ENCODE measurements around the gene PLCB1. TPM values are rescaled to one million over a fixed set of nuclear protein-coding genes. Genes with fewer than 3 reads are reported as not detected.

The PLCB1 gene
- total RNA-seq, 1 experiment from 2014 or later: 11.3 TPM

GRCh38 chr20:8568075-8568474 lies 436.0 kb downstream of the PLCB1 start:
- ChIA-PET CTCF (no interaction called here), POLR2A (no interaction called here)
- Mint-ChIP-seq H3K4me1 (no peaks in the 10 kb centered on the region; the same call in 1 of the 2 replicates), H3K27ac (no peak overlapping the region), H3K27me3 (ENCODE audit: low read depth) (no peaks in the 10 kb centered on the region), H3K9me3 (peaks cover 20% of the 10 kb centered on the region), H3K36me3 (peaks cover 7% of the 10 kb centered on the region; the same call in 1 of the 2 replicates), H3K4me3 (no peak overlapping the region)
- ATAC-seq: no peak
- DNase-seq (ENCODE audit: low spot score): no peak
- TF ChIP-seq CREM (CRISPR knock-in tag; IDR thresholded peaks at IDR 0.05): no peak
- TF ChIP-seq USF2 (CRISPR knock-in tag; IDR thresholded peaks at IDR 0.05): no peak
- no peak for TF ChIP-seq ESRRA (CRISPR knock-in tag; IDR thresholded peaks at IDR 0.05; ENCODE audit: borderline replicate concordance)
- TF ChIP-seq MYBL2 (CRISPR knock-in tag; IDR thresholded peaks at IDR 0.05): no peak
- no peak for TF ChIP-seq E2F5 (CRISPR knock-in tag; IDR thresholded peaks at IDR 0.05)
- no peak for TF ChIP-seq ATF2 (CRISPR knock-in tag; IDR thresholded peaks at IDR 0.05; ENCODE audit: borderline replicate concordance, low read depth)
- no peak for TF ChIP-seq NFYB (CRISPR knock-in tag; conservative IDR thresholded peaks at IDR 0.05; ENCODE audit: low read depth)
- no peak for TF ChIP-seq ZMAT4 (CRISPR knock-in tag; IDR thresholded peaks at IDR 0.05)
- no peak for TF ChIP-seq PREB (CRISPR knock-in tag; IDR thresholded peaks at IDR 0.05; ENCODE audit: borderline replicate concordance)
- no peak for TF ChIP-seq SOX15 (CRISPR knock-in tag; IDR thresholded peaks at IDR 0.05)
- no peak for TF ChIP-seq NR3C1 (CRISPR knock-in tag; conservative IDR thresholded peaks at IDR 0.05; ENCODE audit: low read depth)
- TF ChIP-seq JUN (CRISPR knock-in tag; IDR thresholded peaks at IDR 0.05): no peak
- TF ChIP-seq ATF3 (CRISPR knock-in tag; conservative IDR thresholded peaks at IDR 0.05): no peak

- POLR2A ChIA-PET: no interaction called here
- H3K4me1 Mint-ChIP-seq: no peaks in the 10 kb centered on the region; the same call in 1 of the 2 replicates
- CTCF ChIA-PET: no interaction called here
- no peak overlapping the region for H3K4me3 Mint-ChIP-seq
- no peak for TF ChIP-seq ZNF232 (CRISPR knock-in tag; IDR thresholded peaks at IDR 0.05)
- no peak for TF ChIP-seq TP53 (CRISPR knock-in tag; IDR thresholded peaks at IDR 0.05)
- no peak for TF ChIP-seq ZNF138 (CRISPR knock-in tag; conservative IDR thresholded peaks at IDR 0.05)
- TF ChIP-seq FOXK1 (CRISPR knock-in tag; IDR thresholded peaks at IDR 0.05): no peak
- H3K36me3 Mint-ChIP-seq: no peaks in the 10 kb centered on the region
- H3K27ac Mint-ChIP-seq: no peak overlapping the region
- ATAC-seq: no peak
- DNase-seq (ENCODE audit: low spot score): no peak
- H3K9me3 Mint-ChIP-seq: peaks cover 6% of the 10 kb centered on the region
- H3K27me3 Mint-ChIP-seq (ENCODE audit: low read depth): no peaks in the 10 kb centered on the region
These were observed 437.7 kb downstream of the PLCB1 start for GRCh38 chr20:8569766-8570165.

GRCh38 chr20:8571611-8572010 lies 439.5 kb downstream of the PLCB1 start:
- ATAC-seq (no peak), DNase-seq (ENCODE audit: low spot score) (no peak)
- no peak overlapping the region for H3K4me3 Mint-ChIP-seq
- CTCF ChIA-PET: no interaction called here
- no peaks in the 10 kb centered on the region for H3K36me3 Mint-ChIP-seq
- H3K4me1 Mint-ChIP-seq: peaks cover 7% of the 10 kb centered on the region
- H3K27me3 Mint-ChIP-seq (ENCODE audit: low read depth): no peaks in the 10 kb centered on the region
- H3K27ac Mint-ChIP-seq: no peak overlapping the region
- H3K9me3 Mint-ChIP-seq: 0 out of 2 replicates have a peak, but pooled peaks cover 3% of the 10 kb centered on the region
- POLR2A ChIA-PET: no interaction called here
- TF ChIP-seq SP1 (CRISPR knock-in tag; conservative IDR thresholded peaks at IDR 0.05) (no peak), NR3C1 (CRISPR knock-in tag; conservative IDR thresholded peaks at IDR 0.05; ENCODE audit: low read depth) (no peak), PRDM15 (CRISPR knock-in tag; IDR thresholded peaks at IDR 0.05) (no peak), E2F1 (CRISPR knock-in tag; IDR thresholded peaks at IDR 0.05) (no peak), HMGXB4 (CRISPR knock-in tag; IDR thresholded peaks at IDR 0.05) (no peak), IRF2 (CRISPR knock-in tag; IDR thresholded peaks at IDR 0.05; ENCODE audit: borderline replicate concordance, low read depth) (no peak)

Measured in WTC11 (cell line).